Endothelial cell (in vitro differentiated cells): Measurements from ENCODE around the gene SORCS1. TPM values are rescaled to one million over a fixed set of nuclear protein-coding genes. Genes with fewer than 3 reads are reported as not detected.

Source experiments
- DNase-seq: peaks from one replicate; pipeline ENCODE4 v3.0.0; 2021; ENCODE audit warnings: low spot score
- H3K27ac Mint-ChIP-seq: one replicate; pipeline ENCODE4 v1.8.0; 2021; ENCODE audit warnings: mixed read lengths, inconsistent platforms; ENCODE audit not compliant: unreplicated experiment
- H3K27me3 Mint-ChIP-seq: one replicate; pipeline ENCODE4 v1.8.0; 2021; ENCODE audit warnings: mild to moderate bottlenecking, moderate library complexity, mixed read lengths, inconsistent platforms; ENCODE audit not compliant: unreplicated experiment
- H3K36me3 Mint-ChIP-seq: one replicate; pipeline ENCODE4 v1.8.0; 2021; ENCODE audit warnings: mild to moderate bottlenecking, low read depth, mixed read lengths, inconsistent platforms; ENCODE audit not compliant: unreplicated experiment
- H3K4me1 Mint-ChIP-seq: one replicate; pipeline ENCODE4 v1.8.0; 2021; ENCODE audit warnings: mild to moderate bottlenecking, mixed read lengths, inconsistent platforms; ENCODE audit not compliant: unreplicated experiment
- H3K4me3 Mint-ChIP-seq: one replicate; pipeline ENCODE4 v1.8.0; 2021; ENCODE audit warnings: mild to moderate bottlenecking, mixed read lengths, inconsistent platforms; ENCODE audit not compliant: unreplicated experiment
- H3K9me3 Mint-ChIP-seq: one replicate; pipeline ENCODE4 v1.8.0; 2021; ENCODE audit warnings: mixed read lengths, inconsistent platforms; ENCODE audit not compliant: unreplicated experiment
- CTCF ChIP-seq: fragments of 200-600 bp; sonication (generic); IDR thresholded peaks from one replicate; pipeline ENCODE4 v1.5.0; 2021; ENCODE audit warnings: antibody characterized with exemption; ENCODE audit not compliant: unreplicated experiment
- total RNA-seq: library from RNA; stranded (reverse); fragmentation: NEBNext Ultra II Directional; extraction: Animal tissue kit (Norgen Biotek cat#: 25700); gene quantifications from one replicate; pipeline ENCODE4 v1.2.1, GENCODE V29; 2021; ENCODE audit not compliant: unreplicated experiment

Gene SORCS1
- total RNA-seq, 1 donor from 2014 or later, result 0.56 TPM

DNA sequence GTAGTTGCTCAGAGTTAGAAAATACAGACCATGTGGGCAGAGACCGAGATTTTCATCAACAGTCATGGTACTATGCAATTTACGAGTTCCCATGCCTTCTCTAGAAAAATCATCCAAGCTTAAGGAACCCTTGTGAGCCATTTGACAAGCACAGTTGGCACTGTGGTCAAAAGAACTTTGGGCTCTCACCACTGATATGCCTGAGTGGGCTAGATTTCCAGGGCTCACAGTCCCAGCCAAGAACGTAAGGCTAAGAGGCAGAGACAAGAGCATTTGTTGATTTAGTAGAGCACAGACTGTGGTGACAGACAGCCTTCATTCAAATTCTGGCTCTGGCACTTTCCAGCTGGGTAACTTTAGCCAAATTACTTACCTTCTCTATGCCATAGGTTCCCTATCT, 407.0 kb downstream of the SORCS1 start:
- no peaks in the 10 kb centered on the region for H3K36me3 Mint-ChIP-seq
- no peaks in the 10 kb centered on the region for H3K4me1 Mint-ChIP-seq
- H3K27me3 Mint-ChIP-seq, result no peaks in the 10 kb centered on the region
- no peak for TF ChIP-seq CTCF
- no peak for DNase-seq
- no peak overlapping the region for H3K27ac Mint-ChIP-seq
- no peak overlapping the region for H3K4me3 Mint-ChIP-seq
- no peaks in the 10 kb centered on the region for H3K9me3 Mint-ChIP-seq

- no peak overlapping the region for H3K4me3 Mint-ChIP-seq
- DNase-seq, result no peak
- no peaks in the 10 kb centered on the region for H3K9me3 Mint-ChIP-seq
- no peak overlapping the region for H3K27ac Mint-ChIP-seq
- TF ChIP-seq CTCF, result no peak
- no peaks in the 10 kb centered on the region for H3K27me3 Mint-ChIP-seq
- H3K4me1 Mint-ChIP-seq, result no peaks in the 10 kb centered on the region
- no peaks in the 10 kb centered on the region for H3K36me3 Mint-ChIP-seq
These were observed 413.4 kb downstream of the SORCS1 start for GRCh38 chr10:106751091-106751490.

DNA sequence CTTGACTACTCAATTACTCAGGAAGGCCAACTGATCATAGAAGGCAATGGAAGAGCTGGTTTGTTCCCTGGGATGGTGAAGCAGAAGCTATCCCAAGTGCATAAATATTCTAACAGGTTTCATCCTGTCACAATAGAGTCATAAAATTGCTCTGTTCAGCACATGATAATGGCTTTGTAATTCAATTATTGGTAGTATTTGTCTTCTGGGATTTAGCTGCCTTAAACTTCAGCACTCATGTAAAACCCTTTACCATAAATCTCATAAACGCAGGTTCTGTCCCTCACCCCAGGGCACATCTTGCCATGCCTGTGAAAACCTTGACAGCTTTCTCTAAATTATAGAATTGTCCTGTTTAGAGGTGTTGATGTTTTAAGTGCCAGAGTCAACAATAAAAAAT, 417.6 kb downstream of the SORCS1 start:
- TF ChIP-seq CTCF, result no peak
- Mint-ChIP-seq H3K9me3 (no peaks in the 10 kb centered on the region), H3K4me3 (no peak overlapping the region), H3K27me3 (no peaks in the 10 kb centered on the region), H3K27ac (no peak overlapping the region), H3K4me1 (no peaks in the 10 kb centered on the region), H3K36me3 (no peaks in the 10 kb centered on the region)
- DNase-seq, result no peak

DNA sequence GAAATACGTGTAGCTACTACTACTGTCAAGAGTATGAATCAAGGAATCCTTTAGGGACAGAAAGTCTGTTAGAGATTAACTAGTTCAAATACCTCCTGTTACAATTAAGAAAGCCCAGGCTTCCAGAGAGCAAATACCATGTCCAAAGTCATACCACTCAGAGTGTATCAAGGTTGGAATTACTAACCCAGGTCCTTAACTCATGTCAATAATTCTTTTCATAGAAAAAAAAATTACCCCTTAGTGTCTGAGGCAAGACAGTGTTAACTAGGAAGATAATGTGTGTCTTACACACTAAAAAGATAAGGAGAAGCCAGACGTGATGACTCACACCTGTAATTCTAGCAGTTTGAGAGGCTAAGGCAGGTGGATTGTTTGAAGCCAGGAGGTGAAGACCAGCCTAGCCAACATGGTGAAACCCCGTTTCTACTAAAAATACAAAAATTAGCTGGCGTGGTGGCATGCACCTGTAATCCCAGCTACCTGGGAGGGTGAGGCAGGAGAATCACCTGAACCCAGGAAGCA, 423.4 kb downstream of the SORCS1 start:
- no peak for TF ChIP-seq CTCF
- no peaks in the 10 kb centered on the region for H3K9me3 Mint-ChIP-seq
- H3K27ac Mint-ChIP-seq, result no peak overlapping the region
- H3K27me3 Mint-ChIP-seq, result no peaks in the 10 kb centered on the region
- H3K4me1 Mint-ChIP-seq, result no peaks in the 10 kb centered on the region
- no peak overlapping the region for H3K4me3 Mint-ChIP-seq
- H3K36me3 Mint-ChIP-seq, result no peaks in the 10 kb centered on the region
- DNase-seq, result no peak

GRCh38 chr10:106740071-106740470, 424.4 kb downstream of the SORCS1 start:
- no peak overlapping the region for H3K4me3 Mint-ChIP-seq
- H3K27me3 Mint-ChIP-seq, result no peaks in the 10 kb centered on the region
- H3K36me3 Mint-ChIP-seq, result no peaks in the 10 kb centered on the region
- H3K9me3 Mint-ChIP-seq, result no peaks in the 10 kb centered on the region
- DNase-seq, result no peak
- TF ChIP-seq CTCF, result no peak
- H3K27ac Mint-ChIP-seq, result no peak overlapping the region
- no peaks in the 10 kb centered on the region for H3K4me1 Mint-ChIP-seq
